ENCODE results near the gene TTPAL. TPM values are rescaled to one million over a fixed set of nuclear protein-coding genes. Genes with fewer than 3 reads are reported as not detected.

TTPAL gene
- total RNA-seq, 1 experiment from 2014 or later, result 21.1 TPM

GRCh38 chr20:44518248-44518647 is 42.6 kb downstream of the TTPAL start:
- Histone ChIP-seq H3K23me2 (ENCODE audit: insufficient read length, low read depth, low read length, poor library complexity, severe bottlenecking) (peaks cover 3% of the 10 kb centered on the region), H3K4me2 (ENCODE audit: insufficient read depth, insufficient read length, low read length) (no peak overlapping the region), H4K20me1 (ENCODE audit: control insufficient read depth, insufficient read depth, insufficient read length) (no peaks in the 10 kb centered on the region), H3T11ph (ENCODE audit: low read length) (no peak overlapping the region), H2BK15ac (ENCODE audit: low read depth, low read length) (no peak overlapping the region), H3K27ac (ENCODE audit: insufficient read length, low read depth, low read length) (no peak overlapping the region), H3K14ac (ENCODE audit: insufficient read depth, low read length) (no peak overlapping the region), H3K23ac (ENCODE audit: insufficient read length, low read depth, low read length) (no peak overlapping the region), H3K79me1 (ENCODE audit: insufficient read depth, low read depth, low read length, poor library complexity, severe bottlenecking) (peaks cover 18% of the 10 kb centered on the region), H3K4ac (ENCODE audit: low read depth, low read length) (no peak overlapping the region), H2BK120ac (ENCODE audit: low read depth, low read length, poor library complexity, severe bottlenecking) (no peak overlapping the region), H4K5ac (ENCODE audit: insufficient read length, low read depth, low read length) (no peak overlapping the region), H2BK20ac (ENCODE audit: low read depth, low read length, poor library complexity, severe bottlenecking) (no peak overlapping the region), H2AFZ (ENCODE audit: low read length) (no peak overlapping the region), H2BK12ac (ENCODE audit: insufficient read length, low read depth, low read length) (no peak overlapping the region), H3K9me3 (ENCODE audit: control insufficient read depth, low read depth, low read length) (no peaks in the 10 kb centered on the region), H3K56ac (ENCODE audit: insufficient read length, low read depth, low read length) (no peak overlapping the region), H3K79me2 (ENCODE audit: insufficient read depth, low read length) (peaks cover 14% of the 10 kb centered on the region; the same call in 1 of the 2 replicates), H4K8ac (replicated peaks; ENCODE audit: insufficient read length, low read depth, low read length) (no peak overlapping the region), H3K4me1 (ENCODE audit: insufficient read depth, low read length) (peaks cover 3% of the 10 kb centered on the region; the same call in 1 of the 2 replicates), H4K91ac (ENCODE audit: insufficient read length, low read depth, low read length) (no peak overlapping the region), H3K9ac (ENCODE audit: extremely low read depth, insufficient read length, low read length) (no peak overlapping the region), H3K27me3 (ENCODE audit: insufficient read depth, low read length) (no peaks in the 10 kb centered on the region), H3K18ac (ENCODE audit: insufficient read length, low read depth, low read length) (no peak overlapping the region), H2AK5ac (ENCODE audit: insufficient read length, low read length) (no peak overlapping the region), H2BK5ac (ENCODE audit: insufficient read length, low read length) (no peak overlapping the region)
- 100% methylated on average over 1 of the region's 3 CpGs for WGBS (ENCODE audit: extremely low coverage, insufficient read length, low lambda C conversion rate)
- Mint-ChIP-seq H3K27me3 (ENCODE audit: low read depth) (no peaks in the 10 kb centered on the region), H3K4me1 (peaks cover 12 to 14% of the 10 kb centered on the region in 2 experiments), H3K36me3 (ENCODE audit: insufficient read depth in 1 of 3, low read depth in 3 of 3) (peaks cover 0 to 4% (median 0%) of the 10 kb centered on the region in 3 experiments; a peak in 1 of 7 replicates), H3K4me3 (no peak overlapping the region), H3K27ac (no peak overlapping the region; a peak in 1 of 7 replicates), H3K9me3 (no peaks in the 10 kb centered on the region)
- no peak for DNase-seq
- no peak for TF ChIP-seq CTCF (conservative IDR thresholded peaks at IDR 0.05)

Data from H9 (cell line).